Gastroesophageal sphincter (tissue), 3 donors: Measurements from ENCODE around the gene RXRA.

Experiments
- CTCF ChIP-seq, 4 experiments: fragments of 200-600 bp in 2 of 4; fragments of 450-650 bp in 2 of 4; sonication (generic) in 1 of 4; IDR thresholded peaks; one replicate each; pipeline ENCODE4 v1.5.1; 2017 to 2019; ENCODE audit warnings: antibody characterized with exemption in 4 of 4, mild to moderate bottlenecking in 2 of 4, moderate library complexity in 2 of 4
- POLR2A ChIP-seq, 2 donors: fragments of 450-650 bp; IDR thresholded peaks; one replicate each; pipeline ENCODE4 v1.6.1; 2017; ENCODE audit warnings: antibody characterized with exemption in 2 of 2, mild to moderate bottlenecking in 2 of 2, moderate library complexity in 1 of 2

GRCh38 chr9:134477927-134478326 lies 151.7 kb downstream of the RXRA start:
- TF ChIP-seq POLR2A (IDR thresholded peaks at IDR 0.05) (no peak), CTCF (IDR thresholded peaks at IDR 0.05) (no peak)
